Heart left ventricle (tissue), 13 donors: Measurements from ENCODE around the gene EXPH5.

ENCODE experiments used
- POLR2A ChIP-seq, 2 donors: fragments of 450-650 bp; IDR thresholded peaks; one replicate each; pipeline ENCODE4 v1.6.1; 2017; ENCODE audit warnings: antibody characterized with exemption in 2 of 2, mild to moderate bottlenecking in 2 of 2, moderate library complexity in 2 of 2
- TF ChIP-seq, protein P1 (sequence below), 12 donors: fragments of 200-600 bp; sonication (generic) in 4 of 12; IDR thresholded peaks; one replicate each; pipeline versions ENCODE4 v1.5.0 to v1.8.0; 2018 to 2022; ENCODE audit warnings: antibody characterized with exemption in 12 of 12, mild to moderate bottlenecking in 5 of 12
- donor health status: ischemic (EF 13 %, LVEDD 7.1; RV severe dilation, severe dysfunction).
- donor health status: DM: no; HTN: yes; CAD: no.
- donor health status: DM: no; HTN: no; CAD: no.
- donor health status: ischemic (EF 25% LVEDD 6.9; RV normal size, moderate dysfunction).
- donor health status: ischemic (EF 25% LVEDD 5.7; RV mildly dilated, moderate dysfunction).
- donor health status: ischemic (EF 35%, LVEDD 5.7; RV mildly dilated, moderate dysfunction).
- donor health status: nonischemic (EF 11% LVEDD 7.7; RV severe dilation, severe dysfunction).
- donor health status: DM: yes; HTN: yes; CAD: no.
- donor health status: PGD.
- donor health status: ischemic (EF 29% LVEDD 5.4; RV normal size, mild dysfunction).
- donor health status: nonischemic (EF 23%, LVEDD 6.1; RV moderate dilation, normal function).

- TF ChIP-seq, protein P1, sequence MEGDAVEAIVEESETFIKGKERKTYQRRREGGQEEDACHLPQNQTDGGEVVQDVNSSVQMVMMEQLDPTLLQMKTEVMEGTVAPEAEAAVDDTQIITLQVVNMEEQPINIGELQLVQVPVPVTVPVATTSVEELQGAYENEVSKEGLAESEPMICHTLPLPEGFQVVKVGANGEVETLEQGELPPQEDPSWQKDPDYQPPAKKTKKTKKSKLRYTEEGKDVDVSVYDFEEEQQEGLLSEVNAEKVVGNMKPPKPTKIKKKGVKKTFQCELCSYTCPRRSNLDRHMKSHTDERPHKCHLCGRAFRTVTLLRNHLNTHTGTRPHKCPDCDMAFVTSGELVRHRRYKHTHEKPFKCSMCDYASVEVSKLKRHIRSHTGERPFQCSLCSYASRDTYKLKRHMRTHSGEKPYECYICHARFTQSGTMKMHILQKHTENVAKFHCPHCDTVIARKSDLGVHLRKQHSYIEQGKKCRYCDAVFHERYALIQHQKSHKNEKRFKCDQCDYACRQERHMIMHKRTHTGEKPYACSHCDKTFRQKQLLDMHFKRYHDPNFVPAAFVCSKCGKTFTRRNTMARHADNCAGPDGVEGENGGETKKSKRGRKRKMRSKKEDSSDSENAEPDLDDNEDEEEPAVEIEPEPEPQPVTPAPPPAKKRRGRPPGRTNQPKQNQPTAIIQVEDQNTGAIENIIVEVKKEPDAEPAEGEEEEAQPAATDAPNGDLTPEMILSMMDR (IDR thresholded peaks at IDR 0.05) = no peak
- TF ChIP-seq POLR2A (IDR thresholded peaks at IDR 0.05) = no peak
These were observed 13.5 kb downstream of the EXPH5 start for GRCh38 chr11:108580043-108580442.
